ENCODE measurements around the gene RNF32. TPM values are rescaled to one million over a fixed set of nuclear protein-coding genes. Genes with fewer than 3 reads are reported as not detected.
"Not testable (repeated sequence)": the region's sequence is repeated elsewhere in the genome, so short reads cannot be mapped to it uniquely, and the experiment has no call there.

RNF32 gene
- total RNA-seq, 1 experiment from 2014 or later, result 1.6 TPM

- peaks cover 16% of the 10 kb centered on the region for H3K27me3 Mint-ChIP-seq (ENCODE audit: unreplicated experiment)
- no TSS peak for BruUV-seq (replicated peaks)
- CTCF ChIA-PET, result no interaction called here
- H3K9me3 Mint-ChIP-seq (ENCODE audit: low read depth, unreplicated experiment), result peaks cover 11% of the 10 kb centered on the region
- DNase-seq, result no peak
- no peaks in the 10 kb centered on the region for H3K36me3 Mint-ChIP-seq (ENCODE audit: insufficient read depth, unreplicated experiment)
- H3K4me1 Mint-ChIP-seq (ENCODE audit: low read depth, unreplicated experiment), result no peaks in the 10 kb centered on the region
- intact Hi-C loops (cut with micrococcal nuclease; ENCODE audit: unreplicated experiment), result no loop called here
- no peak overlapping the region for H3K27ac Mint-ChIP-seq (ENCODE audit: unreplicated experiment)
- H3K4me3 Mint-ChIP-seq (ENCODE audit: low read depth, unreplicated experiment), result no peak overlapping the region
- TF ChIP-seq CTCF (IDR thresholded peaks at IDR 0.05; ENCODE audit: unreplicated experiment), result no peak
Measured at GRCh38 chr7:156628562-156628961, 12.0 kb upstream of the RNF32 start.

GRCh38 chr7:156629873-156630272, 10.7 kb upstream of the RNF32 start:
- H3K27ac Mint-ChIP-seq (ENCODE audit: unreplicated experiment), result no peak overlapping the region
- peaks cover 3% of the 10 kb centered on the region for H3K27me3 Mint-ChIP-seq (ENCODE audit: unreplicated experiment)
- intact Hi-C loops (cut with micrococcal nuclease; ENCODE audit: unreplicated experiment), result no loop called here
- H3K4me1 Mint-ChIP-seq (ENCODE audit: low read depth, unreplicated experiment), result no peaks in the 10 kb centered on the region
- H3K36me3 Mint-ChIP-seq (ENCODE audit: insufficient read depth, unreplicated experiment), result no peaks in the 10 kb centered on the region
- peaks cover 11% of the 10 kb centered on the region for H3K9me3 Mint-ChIP-seq (ENCODE audit: low read depth, unreplicated experiment)
- no peak for DNase-seq
- no TSS peak for BruUV-seq (replicated peaks)
- CTCF ChIA-PET, result no interaction called here
- TF ChIP-seq CTCF (IDR thresholded peaks at IDR 0.05; ENCODE audit: unreplicated experiment), result no peak
- H3K4me3 Mint-ChIP-seq (ENCODE audit: low read depth, unreplicated experiment), result no peak overlapping the region

GRCh38 chr7:156634117-156634516, 6.5 kb upstream of the RNF32 start:
- H3K36me3 Mint-ChIP-seq (ENCODE audit: insufficient read depth, unreplicated experiment), result no peaks in the 10 kb centered on the region
- no peak for TF ChIP-seq CTCF (IDR thresholded peaks at IDR 0.05; ENCODE audit: unreplicated experiment)
- no peaks in the 10 kb centered on the region for H3K9me3 Mint-ChIP-seq (ENCODE audit: low read depth, unreplicated experiment)
- intact Hi-C loops (cut with micrococcal nuclease; ENCODE audit: unreplicated experiment), result no loop called here
- H3K27ac Mint-ChIP-seq (ENCODE audit: unreplicated experiment), result no peak overlapping the region
- BruUV-seq (replicated peaks), result no TSS peak
- CTCF ChIA-PET, result no interaction called here
- peaks cover 1% of the 10 kb centered on the region for H3K4me1 Mint-ChIP-seq (ENCODE audit: low read depth, unreplicated experiment)
- no peak for DNase-seq
- H3K4me3 Mint-ChIP-seq (ENCODE audit: low read depth, unreplicated experiment), result no peak overlapping the region
- no peaks in the 10 kb centered on the region for H3K27me3 Mint-ChIP-seq (ENCODE audit: unreplicated experiment)

- no peak for TF ChIP-seq CTCF (IDR thresholded peaks at IDR 0.05; ENCODE audit: unreplicated experiment)
Measured at GRCh38 chr7:156635529-156636385, 4.8 kb upstream of the RNF32 start.

GRCh38 chr7:156637093-156637492, 3.5 kb upstream of the RNF32 start:
- H3K27me3 Mint-ChIP-seq (ENCODE audit: unreplicated experiment); DNase-seq; H3K4me1 Mint-ChIP-seq (ENCODE audit: low read depth, unreplicated experiment); BruUV-seq (replicated peaks); CTCF ChIA-PET; intact Hi-C loops (cut with micrococcal nuclease; ENCODE audit: unreplicated experiment); H3K9me3 Mint-ChIP-seq (ENCODE audit: low read depth, unreplicated experiment); H3K4me3 Mint-ChIP-seq (ENCODE audit: low read depth, unreplicated experiment); H3K27ac Mint-ChIP-seq (ENCODE audit: unreplicated experiment): not testable (repeated sequence)
- H3K36me3 Mint-ChIP-seq (ENCODE audit: insufficient read depth, unreplicated experiment), result peaks cover 23% of the 10 kb centered on the region

More at GRCh38 chr7:156635529-156636385, 4.8 kb upstream of the RNF32 start:
- no peak for DNase-seq
- peaks cover 15% of the 10 kb centered on the region for H3K36me3 Mint-ChIP-seq (ENCODE audit: insufficient read depth, unreplicated experiment)
- H3K4me3 Mint-ChIP-seq (ENCODE audit: low read depth, unreplicated experiment), result no peak overlapping the region
- H3K27ac Mint-ChIP-seq (ENCODE audit: unreplicated experiment), result no peak overlapping the region
- no peaks in the 10 kb centered on the region for H3K27me3 Mint-ChIP-seq (ENCODE audit: unreplicated experiment)
- intact Hi-C loops (cut with micrococcal nuclease; ENCODE audit: unreplicated experiment), result no loop called here
- H3K4me1 Mint-ChIP-seq (ENCODE audit: low read depth, unreplicated experiment), result peaks cover 9% of the 10 kb centered on the region
- CTCF ChIA-PET, result no interaction called here
- BruUV-seq (replicated peaks), result no TSS peak
- peaks cover 3% of the 10 kb centered on the region for H3K9me3 Mint-ChIP-seq (ENCODE audit: low read depth, unreplicated experiment)

All from Calu3 (cell line).